HuH-7 (cell line): Measurements from ENCODE around the gene PRDM16.
A peak's percentile ranks its signal among the peaks of the same experiment; 100 is the strongest.

ENCODE experiments used
- DNase-seq: peaks from one replicate; pipeline ENCODE4 v3.0.0; 2011; ENCODE audit warnings: low spot score

Gene PRDM16

GRCh38 chr1:3453891-3454810 lies 385.1 kb downstream of the PRDM16 start, which contains the start of gene ARHGEF16:
Gene ARHGEF16, plus strand, starts transcription at chr1:3454665. Its CDS starts 8,420 bp downstream, at chr1:3463085.
- peak; percentile 81 for DNase-seq

DNA sequence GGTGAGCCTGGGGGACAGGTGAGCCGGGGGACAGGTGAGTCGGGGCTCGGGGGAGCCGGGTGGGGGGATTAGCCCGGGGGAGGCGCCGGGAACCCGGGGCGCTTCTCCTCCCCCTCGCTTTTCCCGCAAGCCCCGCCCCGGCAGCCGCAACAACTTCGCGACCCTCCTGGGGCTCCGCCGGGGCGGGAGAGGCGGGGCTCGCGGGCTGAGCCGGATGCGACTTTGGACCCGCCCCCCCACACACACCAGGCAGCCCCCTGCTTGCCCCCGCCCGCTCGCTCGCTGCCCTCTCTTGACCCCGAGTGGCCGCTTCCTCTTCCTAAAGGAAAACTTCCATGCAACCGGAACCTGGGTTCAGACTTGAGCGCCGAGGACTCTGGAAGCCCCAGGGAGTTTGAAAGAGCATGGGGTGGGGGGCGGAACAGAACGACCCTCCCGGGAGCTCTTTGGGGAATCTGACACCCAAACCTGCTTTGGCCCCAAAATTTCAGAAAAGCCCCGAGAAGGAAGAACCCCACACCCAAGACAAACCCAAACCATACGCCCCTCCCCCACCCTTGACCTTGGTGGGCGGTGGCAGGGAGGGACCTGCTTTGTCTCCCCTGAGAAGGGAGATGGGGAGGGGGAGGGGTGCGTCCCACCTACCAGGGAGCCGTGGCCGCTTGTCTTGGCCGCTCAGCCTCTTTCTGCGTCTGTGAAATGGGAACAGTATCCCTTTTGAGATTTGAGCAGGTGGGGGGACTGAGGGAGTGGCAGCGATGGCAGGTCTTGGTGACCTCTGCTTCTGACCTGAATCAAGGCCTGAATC lies 386.0 kb downstream of the PRDM16 start:
- DNase-seq = peak; percentile 75

- DNase-seq = no peak
These were observed 386.9 kb downstream of the PRDM16 start for GRCh38 chr1:3455670-3456448.

- DNase-seq = no peak
These were observed 387.5 kb downstream of the PRDM16 start for GRCh38 chr1:3456449-3456963.

- DNase-seq = no peak
These were observed 388.2 kb downstream of the PRDM16 start for GRCh38 chr1:3456964-3457909.

GRCh38 chr1:3457910-3458883 lies 389.2 kb downstream of the PRDM16 start:
- DNase-seq = no peak

GRCh38 chr1:3459051-3459908 lies 390.3 kb downstream of the PRDM16 start:
- no peak for DNase-seq

- peak; percentile 73 for DNase-seq
These were observed 391.1 kb downstream of the PRDM16 start for GRCh38 chr1:3459940-3460671.

GRCh38 chr1:3460672-3461131 lies 391.7 kb downstream of the PRDM16 start:
- DNase-seq = no peak

- DNase-seq = no peak
These were observed 392.4 kb downstream of the PRDM16 start for GRCh38 chr1:3461238-3461933.

GRCh38 chr1:3461934-3462275 lies 392.9 kb downstream of the PRDM16 start:
- no peak for DNase-seq

DNA sequence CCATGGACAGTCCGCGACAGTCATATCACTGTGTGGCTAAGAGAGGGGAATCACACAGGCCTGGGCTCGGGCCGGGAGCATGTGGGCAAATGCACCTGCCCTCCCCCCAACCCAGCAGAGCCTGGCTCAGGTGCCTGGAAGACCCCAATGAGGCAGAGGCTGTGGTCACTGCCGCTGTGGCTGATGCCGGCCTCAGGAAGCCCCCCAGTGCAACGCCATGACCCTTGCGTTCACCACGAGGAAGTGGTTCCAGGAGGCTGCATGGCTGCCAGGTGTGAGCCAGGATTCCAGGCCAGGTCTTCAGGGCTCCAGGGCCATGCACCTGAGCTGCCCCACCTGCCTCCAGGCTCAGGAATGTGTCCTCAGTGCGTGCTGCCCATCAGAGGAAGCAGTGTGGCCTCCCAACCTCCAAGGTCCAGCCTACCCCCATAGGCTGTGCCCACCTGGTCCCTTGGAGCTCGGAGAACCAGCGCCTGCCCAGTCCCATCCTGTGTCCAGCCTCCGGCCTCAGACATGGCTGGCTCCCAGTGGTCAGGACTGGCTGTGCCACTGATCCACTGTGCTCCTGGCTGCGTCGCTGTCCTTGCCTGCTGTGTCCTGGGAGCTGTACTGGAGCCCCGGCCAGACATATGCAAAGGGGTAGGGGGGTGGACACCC lies 393.5 kb downstream of the PRDM16 start:
- DNase-seq = no peak

GRCh38 chr1:3463013-3463385 lies 394.0 kb downstream of the PRDM16 start:
- DNase-seq = no peak

DNA sequence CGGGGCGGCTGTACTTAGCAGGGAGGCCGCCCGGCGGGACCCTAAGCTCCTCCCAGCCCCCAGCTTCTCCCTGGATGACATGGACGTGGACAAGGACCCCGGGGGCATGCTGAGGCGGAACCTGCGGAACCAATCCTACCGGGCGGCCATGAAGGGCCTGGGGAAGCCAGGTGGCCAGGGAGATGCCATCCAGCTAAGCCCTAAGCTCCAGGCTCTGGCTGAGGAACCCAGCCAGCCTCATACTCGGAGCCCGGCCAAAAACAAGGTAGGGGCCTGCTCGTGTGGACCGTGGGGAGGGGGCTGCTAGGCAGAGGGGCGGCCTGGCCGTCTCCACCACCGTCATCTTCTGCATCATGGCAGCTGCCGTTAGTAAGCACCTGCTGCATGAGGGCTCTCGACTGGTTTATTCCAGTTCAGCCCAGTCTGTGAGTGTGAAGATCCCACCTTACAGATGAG lies 394.4 kb downstream of the PRDM16 start:
- DNase-seq = no peak

- DNase-seq = no peak
These were observed 395.1 kb downstream of the PRDM16 start for GRCh38 chr1:3463891-3464648.

DNA sequence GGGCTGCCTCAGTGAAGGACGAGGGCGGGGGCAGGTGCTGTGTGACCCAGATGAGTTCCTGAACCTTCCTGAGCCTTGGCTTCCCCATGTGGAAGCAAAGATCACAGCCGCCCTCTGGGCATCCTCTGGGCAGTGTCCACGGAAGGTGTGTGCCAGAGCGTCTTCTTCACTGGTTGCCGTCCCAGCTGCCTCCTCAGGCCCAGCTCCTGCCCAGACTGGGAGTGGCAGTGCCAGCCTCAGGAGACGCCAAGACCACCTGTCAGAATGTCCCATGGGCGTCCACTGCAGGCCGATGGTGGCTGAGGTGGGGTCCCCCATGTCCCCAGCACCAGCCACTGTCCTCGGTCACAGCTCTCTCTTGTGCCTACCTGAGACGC lies 395.6 kb downstream of the PRDM16 start:
- DNase-seq = no peak
